GM18870 (cell line): ENCODE measurements around the gene ZCCHC7.
A peak's percentile ranks its signal among the peaks of the same experiment; 100 is the strongest.
"Not testable (repeated sequence)": the region's sequence is repeated elsewhere in the genome, so short reads cannot be mapped to it uniquely, and the experiment has no call there.

Experiments
- ATAC-seq: cut with Tn5 transposase; IDR thresholded peaks from one replicate; pipeline ENCODE4 v1.9.1; 2021; ENCODE audit warnings: moderate library complexity; ENCODE audit not compliant: unreplicated experiment

Gene ZCCHC7

GRCh38 chr9:37291612-37292238, 171.4 kb downstream of the ZCCHC7 start:
- not testable (repeated sequence) for ATAC-seq

DNA sequence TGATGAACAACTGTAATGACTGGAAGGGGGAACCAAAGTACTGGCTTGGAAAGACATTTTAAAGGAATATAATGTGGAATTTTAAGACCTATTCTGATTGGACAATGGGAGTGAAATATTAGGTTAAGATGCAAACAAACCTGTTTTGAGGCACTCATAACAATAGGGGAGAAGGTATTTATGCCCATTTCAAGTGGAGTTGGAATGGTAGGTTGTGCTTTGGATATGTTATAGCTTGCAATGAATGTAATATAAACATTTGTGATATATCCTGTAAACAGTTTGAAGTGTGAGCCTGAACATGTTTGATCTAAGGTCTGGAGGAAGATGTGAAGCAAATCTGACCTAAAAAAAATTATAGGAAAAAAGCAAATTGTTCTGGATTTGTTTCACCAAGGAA, 172.5 kb downstream of the ZCCHC7 start:
- no peak for ATAC-seq

DNA sequence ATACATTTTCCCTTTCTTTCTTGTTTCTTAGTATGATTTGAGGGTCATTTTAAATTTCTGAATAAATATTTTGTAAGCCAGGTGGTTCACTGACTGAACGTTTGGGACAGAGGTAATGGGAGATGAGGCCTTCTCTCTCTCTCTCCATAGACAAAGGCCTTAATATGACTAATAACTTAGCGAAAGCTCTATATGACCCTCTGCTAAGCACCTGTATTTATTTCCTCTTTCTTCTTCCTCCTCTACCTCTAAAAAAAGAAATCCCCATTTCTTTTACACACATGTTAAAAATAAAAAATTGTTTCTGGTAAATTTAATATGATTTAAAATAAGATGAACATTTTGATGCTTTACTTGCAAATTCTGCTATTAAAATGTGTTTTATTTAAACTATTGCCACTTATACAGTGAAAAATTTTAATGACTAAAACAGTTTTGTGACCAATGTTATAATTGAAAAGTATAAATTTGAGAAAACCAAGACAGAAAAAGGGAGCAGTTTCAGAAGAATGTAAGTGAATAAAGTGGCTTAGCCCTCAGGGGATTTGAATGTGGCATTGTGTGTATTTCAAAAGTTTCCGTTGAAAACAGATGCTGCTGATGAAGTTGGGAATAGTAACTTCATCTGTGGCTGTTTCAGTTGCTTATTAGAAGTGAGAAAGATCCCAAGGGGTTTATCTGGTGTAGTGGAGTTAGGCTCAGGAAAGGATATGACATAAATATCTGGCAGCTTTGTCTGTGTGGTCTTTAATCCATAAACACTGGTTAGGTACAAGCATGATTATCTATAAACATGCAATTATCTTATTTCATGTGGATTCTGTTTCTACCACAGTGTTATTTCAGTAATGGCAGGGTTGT, 173.5 kb downstream of the ZCCHC7 start:
- peak; percentile 54 for ATAC-seq

DNA sequence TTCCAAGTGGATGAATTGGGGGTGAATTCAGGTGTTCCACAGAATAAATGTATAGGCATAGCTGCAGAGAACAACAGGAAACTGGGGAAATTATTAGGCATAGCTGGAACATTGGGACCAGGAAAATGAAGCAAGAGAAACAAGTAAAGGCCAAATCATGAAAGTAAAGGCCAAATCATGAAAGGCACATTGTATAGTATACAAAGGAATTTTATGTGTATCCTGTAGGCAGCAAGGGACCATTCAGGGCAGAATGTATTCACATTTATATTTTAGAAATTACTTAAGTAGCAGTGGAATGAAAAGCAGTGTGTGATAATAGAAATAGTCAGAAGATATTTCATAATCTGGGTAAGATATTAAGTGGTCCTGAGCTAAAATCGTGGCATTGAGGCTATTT, 174.8 kb downstream of the ZCCHC7 start:
- no peak for ATAC-seq

DNA sequence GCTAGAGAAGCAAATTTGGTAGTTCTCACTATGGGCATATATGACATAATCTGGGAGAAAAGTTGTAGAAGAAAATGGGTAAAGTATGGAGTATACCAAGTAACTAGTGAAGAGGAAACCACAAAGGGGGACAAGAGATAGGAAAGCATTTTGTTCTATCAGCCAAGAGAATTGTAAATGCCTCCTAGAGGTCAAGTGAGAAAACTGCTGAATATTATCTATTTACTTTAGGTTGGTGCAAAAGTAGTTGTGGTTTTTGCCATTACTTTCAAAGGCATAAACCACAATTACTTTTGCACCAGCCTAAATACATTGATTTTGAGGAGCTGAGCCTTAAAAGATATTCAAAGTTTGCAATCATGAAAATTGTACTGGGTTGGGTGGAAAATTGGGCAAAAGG, 175.4 kb downstream of the ZCCHC7 start:
- no peak for ATAC-seq

- no peak for ATAC-seq
These were observed 177.2 kb downstream of the ZCCHC7 start for GRCh38 chr9:37297592-37297991.

- peak; percentile 55 for ATAC-seq
These were observed 180.2 kb downstream of the ZCCHC7 start for GRCh38 chr9:37300620-37301019.

DNA sequence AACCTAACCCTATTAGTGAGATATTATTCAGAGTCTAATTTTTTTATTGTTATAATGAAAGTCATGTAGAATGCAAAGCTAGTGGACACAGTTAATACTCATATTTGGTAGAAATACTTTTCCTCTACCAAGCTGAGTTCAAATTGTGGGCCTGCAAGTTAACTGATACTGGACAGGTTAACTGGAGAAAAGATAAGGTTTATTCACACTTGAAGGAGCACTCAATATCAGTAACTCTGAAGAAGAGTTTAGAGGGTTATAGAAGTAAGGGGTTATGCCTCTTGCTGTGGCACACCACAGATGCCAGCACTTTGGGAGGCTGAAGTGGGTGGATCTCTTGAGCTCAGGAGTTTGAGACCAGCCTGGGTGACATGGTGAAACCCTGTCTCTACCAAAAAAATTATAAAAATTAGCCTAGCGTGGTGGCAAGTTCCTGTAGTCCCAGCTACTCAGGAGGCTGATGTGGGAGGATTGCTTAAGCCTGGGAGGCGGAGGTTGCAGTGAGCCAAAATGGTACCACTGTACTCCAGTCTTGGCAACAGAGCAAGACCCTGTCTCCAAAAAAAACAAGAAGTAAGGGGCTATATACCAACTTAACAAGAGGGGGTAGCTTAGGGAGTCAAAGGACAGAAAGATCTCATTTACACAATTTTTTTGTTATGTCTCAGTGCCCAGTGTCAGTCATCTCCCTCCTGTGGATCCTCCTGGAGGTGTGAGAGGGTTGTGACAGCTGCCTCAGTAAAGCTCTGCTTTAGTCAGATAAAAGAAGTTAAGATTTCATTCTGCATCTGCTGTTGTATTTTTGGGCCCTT, 180.9 kb downstream of the ZCCHC7 start:
- ATAC-seq: no peak

GRCh38 chr9:37301854-37302172, 181.4 kb downstream of the ZCCHC7 start:
- ATAC-seq: no peak

- ATAC-seq: peak; percentile 79
These were observed 181.9 kb downstream of the ZCCHC7 start for GRCh38 chr9:37302277-37302676.

GRCh38 chr9:37303272-37303671, 182.9 kb downstream of the ZCCHC7 start:
- ATAC-seq: not testable (repeated sequence)

- no peak for ATAC-seq
These were observed 188.8 kb downstream of the ZCCHC7 start for GRCh38 chr9:37309136-37309535.

- ATAC-seq: no peak
These were observed 191.7 kb downstream of the ZCCHC7 start for GRCh38 chr9:37311938-37312708.

- peak; percentile 52 for ATAC-seq
These were observed 203.9 kb downstream of the ZCCHC7 start for GRCh38 chr9:37324261-37324683.

- no peak for ATAC-seq
These were observed 204.5 kb downstream of the ZCCHC7 start for GRCh38 chr9:37324691-37325490.

DNA sequence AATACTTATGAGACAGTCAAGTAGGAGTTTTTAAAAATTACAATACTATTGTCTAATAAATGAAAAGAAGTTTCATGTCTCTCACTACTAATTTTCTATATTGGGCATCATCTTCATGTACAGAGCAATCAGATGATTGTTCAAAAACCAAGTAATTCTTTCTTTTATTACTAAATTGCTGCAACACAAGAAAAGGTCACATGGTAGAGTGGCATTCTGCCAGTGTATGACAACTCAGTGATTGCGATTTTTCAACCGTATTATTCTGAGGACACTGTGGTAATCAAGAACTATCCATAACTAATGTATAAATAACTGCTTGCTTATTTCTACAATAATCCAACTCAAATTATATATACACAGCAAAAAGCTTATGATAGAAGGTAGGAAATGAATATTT, 205.4 kb downstream of the ZCCHC7 start:
- no peak for ATAC-seq

DNA sequence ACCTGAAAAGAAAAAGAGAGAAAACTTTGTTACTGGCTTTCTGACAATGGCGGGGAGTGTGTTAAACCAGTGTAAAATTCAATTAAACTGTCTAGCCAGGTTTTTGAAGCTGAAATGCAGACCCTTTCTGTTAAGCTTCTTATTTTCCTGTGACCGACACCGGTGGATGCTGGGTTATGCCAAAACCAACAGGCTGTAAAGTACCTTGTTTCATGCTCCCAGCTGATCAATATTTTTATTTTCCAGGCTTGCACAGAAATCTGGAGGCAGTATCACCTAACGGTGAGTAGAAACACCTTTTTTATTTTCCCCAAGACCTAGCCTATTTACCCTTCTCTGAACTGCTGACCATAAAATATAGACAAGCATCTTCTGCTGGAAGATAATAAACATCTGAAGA, 207.2 kb downstream of the ZCCHC7 start:
- no peak for ATAC-seq

GRCh38 chr9:37328556-37329227, 208.3 kb downstream of the ZCCHC7 start:
- ATAC-seq: no peak

DNA sequence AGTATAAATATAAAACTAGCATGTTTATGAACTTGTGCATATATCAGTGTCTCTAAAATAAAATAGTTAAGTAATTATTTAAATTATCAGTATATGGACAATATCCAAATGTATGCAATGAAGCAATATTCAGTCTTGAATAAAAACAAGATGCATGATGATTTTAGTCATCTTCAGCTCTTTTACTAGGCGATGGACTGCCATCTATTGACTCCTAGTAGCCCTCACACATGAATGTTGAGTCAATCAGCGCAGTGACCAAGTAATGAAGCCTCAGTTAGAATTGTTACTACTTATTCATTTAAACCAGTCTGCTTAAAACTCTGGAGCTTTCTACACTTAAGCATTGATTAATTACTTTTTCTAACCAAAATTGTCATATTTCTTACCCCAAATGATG, 209.2 kb downstream of the ZCCHC7 start:
- peak; percentile 41 for ATAC-seq

GRCh38 chr9:37331871-37332270, 211.5 kb downstream of the ZCCHC7 start:
- no peak for ATAC-seq
